ENCODE measurements around the gene NAA16. TPM values are rescaled to one million over a fixed set of nuclear protein-coding genes. Genes with fewer than 3 reads are reported as not detected.
"Not testable (repeated sequence)": the region's sequence is repeated elsewhere in the genome, so short reads cannot be mapped to it uniquely, and the experiment has no call there.

Gene NAA16
- total RNA-seq, 4 donors from 2014 or later = 13.8 to 22.0 (median 14.9) TPM

- Histone ChIP-seq H3K9me3 (no peaks in the 10 kb centered on the region), H3K4me1 (peaks cover 0 to 4% (median 0%) of the 10 kb centered on the region in 4 donors), H3K27ac (replicated peaks in 1 of 4) (no peak overlapping the region), H3K27me3 (no peaks in the 10 kb centered on the region), H3K4me3 (no peak overlapping the region), H3K36me3 (peaks cover 8 to 44% (median 18%) of the 10 kb centered on the region in 4 donors)
- WGBS = 98% methylated on average over 4 of the region's 4 CpGs
- TF ChIP-seq CTCF (IDR thresholded peaks at IDR 0.05) (no peak), POLR2AphosphoS5 (IDR thresholded peaks at IDR 0.05) (no peak), EP300 (IDR thresholded peaks at IDR 0.05) (no peak), POLR2A (IDR thresholded peaks at IDR 0.05; ENCODE audit: low read depth) (no peak)
- intact Hi-C loops (cut with DNase I) = no loop called here
- DNase-seq (ENCODE audit: extremely low spot score) = no peak
Measured at GRCh38 chr13:41344358-41344757, 33.3 kb downstream of the NAA16 start.

GRCh38 chr13:41345165-41345913 is 34.3 kb downstream of the NAA16 start:
- Histone ChIP-seq H3K36me3 (peaks cover 8 to 40% (median 16%) of the 10 kb centered on the region in 4 donors), H3K4me3 (no peak overlapping the region), H3K27ac (replicated peaks in 1 of 4) (no peak overlapping the region), H3K4me1 (peaks cover 0 to 4% (median 0%) of the 10 kb centered on the region in 4 donors), H3K27me3 (no peaks in the 10 kb centered on the region), H3K9me3 (no peaks in the 10 kb centered on the region)
- WGBS = 86% methylated on average over 9 of the region's 9 CpGs
- intact Hi-C loops (cut with DNase I) = no loop called here
- TF ChIP-seq POLR2AphosphoS5 (IDR thresholded peaks at IDR 0.05) = no peak
- DNase-seq (ENCODE audit: extremely low spot score) = no peak

- Histone ChIP-seq H3K27ac (replicated peaks in 1 of 4) (no peak overlapping the region), H3K36me3 (peaks cover 8 to 36% (median 19%) of the 10 kb centered on the region in 4 donors), H3K4me1 (peaks cover 0 to 4% (median 0%) of the 10 kb centered on the region in 4 donors), H3K9me3 (no peaks in the 10 kb centered on the region), H3K27me3 (no peaks in the 10 kb centered on the region), H3K4me3 (no peak overlapping the region)
- no peak for DNase-seq (ENCODE audit: extremely low spot score)
- WGBS = 81% methylated on average over 9 of the region's 9 CpGs
- intact Hi-C loops (cut with DNase I) = no loop called here
- TF ChIP-seq EP300 (IDR thresholded peaks at IDR 0.05) = no peak
- no peak for TF ChIP-seq POLR2A (IDR thresholded peaks at IDR 0.05; ENCODE audit: low read depth)
Measured at GRCh38 chr13:41345914-41346589, 35.0 kb downstream of the NAA16 start.

- no peaks in the 10 kb centered on the region for H3K27me3 ChIP-seq
- peaks cover 0 to 36% (median 10%) of the 10 kb centered on the region in 4 donors for H3K36me3 ChIP-seq
- WGBS = 55% methylated on average over 14 of the region's 14 CpGs
- no peak for DNase-seq (ENCODE audit: extremely low spot score)
- no peak overlapping the region for H3K27ac ChIP-seq (replicated peaks in 1 of 4)
- H3K9me3 ChIP-seq = no peaks in the 10 kb centered on the region
- no peak overlapping the region for H3K4me3 ChIP-seq
- TF ChIP-seq CTCF (IDR thresholded peaks at IDR 0.05) (peak; percentile 80 to 83 (median 82)), POLR2A (IDR thresholded peaks at IDR 0.05; ENCODE audit: low read depth) (no peak)
- intact Hi-C loops (cut with DNase I) = loop anchor here (5.0 to 10.0 kb wide), 2 partner anchors 299 to 752 kb away; no protein-coding TSS in a partner anchor
- H3K4me1 ChIP-seq = no peaks in the 10 kb centered on the region
Measured at GRCh38 chr13:41352935-41353840, 42.1 kb downstream of the NAA16 start.

- no peak for DNase-seq (ENCODE audit: extremely low spot score)
- H3K4me1 ChIP-seq = no peaks in the 10 kb centered on the region
- intact Hi-C loops (cut with DNase I) = loop anchor here (5.0 to 10.0 kb wide), 2 partner anchors 298 to 750 kb away; no protein-coding TSS in a partner anchor
- no peaks in the 10 kb centered on the region for H3K27me3 ChIP-seq
- no peak overlapping the region for H3K27ac ChIP-seq (replicated peaks in 1 of 4)
- TF ChIP-seq POLR2A (IDR thresholded peaks at IDR 0.05; ENCODE audit: low read depth) = no peak
- TF ChIP-seq CTCF (IDR thresholded peaks at IDR 0.05) = no peak
- no peak for TF ChIP-seq POLR2AphosphoS5 (IDR thresholded peaks at IDR 0.05)
- TF ChIP-seq EP300 (IDR thresholded peaks at IDR 0.05) = no peak
- H3K9me3 ChIP-seq = no peaks in the 10 kb centered on the region
- WGBS = 68% methylated on average over 5 of the region's 5 CpGs
- peaks cover 0 to 45% (median 18%) of the 10 kb centered on the region in 4 donors for H3K36me3 ChIP-seq
- H3K4me3 ChIP-seq = no peak overlapping the region
Measured at GRCh38 chr13:41354416-41354815, 43.3 kb downstream of the NAA16 start.

GRCh38 chr13:41356385-41356648 is 45.2 kb downstream of the NAA16 start:
- H3K4me3 ChIP-seq; H3K4me1 ChIP-seq; H3K9me3 ChIP-seq; H3K27ac ChIP-seq (replicated peaks in 1 of 4); H3K27me3 ChIP-seq; DNase-seq (ENCODE audit: extremely low spot score): not testable (repeated sequence)
- intact Hi-C loops (cut with DNase I) = loop anchor here (10.0 kb wide), 1 partner anchor 748 kb away; no protein-coding TSS in a partner anchor
- WGBS = 94% methylated on average over 5 of the region's 5 CpGs
- H3K36me3 ChIP-seq = peaks cover 0 to 58% (median 23%) of the 10 kb centered on the region in 4 donors
